Esophagus squamous epithelium (tissue), 5 donors: ENCODE results near the gene SENP6. TPM values are rescaled to one million over a fixed set of nuclear protein-coding genes. Genes with fewer than 3 reads are reported as not detected.

ENCODE experiments used
- DNase-seq: peaks from one replicate; lab custom pipeline; 2025; lab: John Stamatoyannopoulos, UW
- H3K27ac ChIP-seq, 4 donors: fragments of 200-600 bp; sonication (generic); one replicate each; pipeline ENCODE4 v1.5.1; 2016 to 2019; ENCODE audit warnings: mild to moderate bottlenecking in 1 of 4
- H3K27me3 ChIP-seq, 4 donors: fragments of 200-600 bp; sonication (generic); 1 replicate in 3 of 4; 2 replicates in 1 of 4; pipeline versions ENCODE4 v1.5.1 to v1.6.0; 2017 to 2021; ENCODE audit warnings: antibody characterized with exemption in 1 of 4
- H3K36me3 ChIP-seq, 3 donors: fragments of 200-600 bp; sonication (generic); one replicate each; pipeline ENCODE4 v1.5.1; 2016 to 2019
- H3K4me1 ChIP-seq, 3 donors: fragments of 200-600 bp; sonication (generic); one replicate each; pipeline ENCODE4 v1.5.1; 2017 to 2019
- H3K4me3 ChIP-seq, 4 donors: fragments of 200-600 bp; sonication (generic); 1 replicate in 3 of 4; 2 replicates in 1 of 4; pipeline ENCODE4 v1.5.1; 2016 to 2019; ENCODE audit warnings: mild to moderate bottlenecking in 2 of 4, moderate library complexity in 1 of 4
- H3K9me3 ChIP-seq, 3 donors: fragments of 200-600 bp; sonication (generic); one replicate each; pipeline ENCODE4 v1.5.1; 2016 to 2019
- POLR2A ChIP-seq, 4 donors: fragments of 450-650 bp; IDR thresholded peaks; one replicate each; pipeline ENCODE4 v1.6.1; 2017; ENCODE audit warnings: antibody characterized with exemption in 4 of 4, mild to moderate bottlenecking in 4 of 4, moderate library complexity in 3 of 4
- WGBS, 2 donors: methylation state at CpG; one replicate each; pipeline ENCODE4 v1.1.5; 2018; 5-methylcytosine and 5-hydroxymethylcytosine counted together
- intact Hi-C: fragments of 100-400 bp; cut with DNase I; formaldehyde crosslinking; loops from one replicate; pipeline ENCODE4 v1.15.0; 2022
- total RNA-seq, 4 donors: library from RNA; depleted of rRNA; stranded (reverse); fragments of >200 nt; gene quantifications; one replicate each; pipeline ENCODE4 v1.1.0, GENCODE V29; 2016
- TF ChIP-seq, protein P1 (sequence below), 6 experiments: fragments of 450-650 bp in 4 of 6; fragments of 200-600 bp in 2 of 6; sonication (generic) in 2 of 6; IDR thresholded peaks; one replicate each; pipeline ENCODE4 v1.5.1; 2016 to 2019; ENCODE audit warnings: antibody characterized with exemption in 6 of 6, mild to moderate bottlenecking in 4 of 6, moderate library complexity in 4 of 6
- donor health status: DM: yes; HTN: yes; CAD: no.

SENP6 gene
- total RNA-seq, 4 donors from 2014 or later: 45.5 to 104 (median 66.1) TPM

DNA sequence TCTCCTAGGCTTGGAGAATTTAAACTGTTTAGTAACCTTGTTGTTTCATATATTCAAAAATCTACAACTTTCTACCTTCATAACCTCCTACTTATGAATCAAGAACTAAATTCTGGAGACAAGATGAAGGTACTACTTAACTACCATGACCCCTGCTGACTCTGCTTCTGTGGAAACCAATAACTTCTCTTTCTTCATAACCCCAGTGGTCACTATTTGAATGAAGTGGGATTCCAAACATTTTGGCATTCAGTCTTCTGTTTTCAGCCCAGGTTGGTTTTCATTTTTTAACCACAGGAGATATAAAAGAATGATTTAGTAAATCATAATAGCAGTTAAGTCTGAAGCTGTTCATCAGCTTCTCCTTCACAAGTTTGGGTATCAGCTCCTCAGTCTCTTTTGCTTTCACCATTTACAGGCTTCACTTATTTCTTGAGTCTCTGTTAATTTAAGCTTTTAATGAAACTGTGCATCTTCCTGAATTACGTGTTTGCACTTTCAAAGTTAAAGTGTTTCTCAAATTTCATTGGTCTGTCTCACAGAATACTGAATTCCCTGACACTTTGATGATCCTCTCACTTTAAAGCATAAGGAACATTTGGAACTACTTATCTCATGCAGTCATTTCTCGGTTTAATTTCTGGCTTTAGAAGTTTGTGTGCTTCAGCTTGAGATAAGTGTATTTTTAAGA, 9.5 kb downstream of the SENP6 start:
- TF ChIP-seq, protein P1, sequence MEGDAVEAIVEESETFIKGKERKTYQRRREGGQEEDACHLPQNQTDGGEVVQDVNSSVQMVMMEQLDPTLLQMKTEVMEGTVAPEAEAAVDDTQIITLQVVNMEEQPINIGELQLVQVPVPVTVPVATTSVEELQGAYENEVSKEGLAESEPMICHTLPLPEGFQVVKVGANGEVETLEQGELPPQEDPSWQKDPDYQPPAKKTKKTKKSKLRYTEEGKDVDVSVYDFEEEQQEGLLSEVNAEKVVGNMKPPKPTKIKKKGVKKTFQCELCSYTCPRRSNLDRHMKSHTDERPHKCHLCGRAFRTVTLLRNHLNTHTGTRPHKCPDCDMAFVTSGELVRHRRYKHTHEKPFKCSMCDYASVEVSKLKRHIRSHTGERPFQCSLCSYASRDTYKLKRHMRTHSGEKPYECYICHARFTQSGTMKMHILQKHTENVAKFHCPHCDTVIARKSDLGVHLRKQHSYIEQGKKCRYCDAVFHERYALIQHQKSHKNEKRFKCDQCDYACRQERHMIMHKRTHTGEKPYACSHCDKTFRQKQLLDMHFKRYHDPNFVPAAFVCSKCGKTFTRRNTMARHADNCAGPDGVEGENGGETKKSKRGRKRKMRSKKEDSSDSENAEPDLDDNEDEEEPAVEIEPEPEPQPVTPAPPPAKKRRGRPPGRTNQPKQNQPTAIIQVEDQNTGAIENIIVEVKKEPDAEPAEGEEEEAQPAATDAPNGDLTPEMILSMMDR (IDR thresholded peaks at IDR 0.05): no peak
- TF ChIP-seq POLR2A (IDR thresholded peaks at IDR 0.05): no peak
- Histone ChIP-seq H3K4me3 (no peak overlapping the region), H3K9me3 (no peaks in the 10 kb centered on the region), H3K27ac (peak overlapping the region in 1 of 4 donors; percentile 25), H3K36me3 (no peaks in the 10 kb centered on the region), H3K4me1 (peaks cover 28 to 98% (median 40%) of the 10 kb centered on the region in 3 donors), H3K27me3 (no peaks in the 10 kb centered on the region)
- 48 to 53% methylated on average over 2 of the region's 2 CpGs for WGBS, 2 donors
- DNase-seq: no peak
- intact Hi-C loops: no loop called here

DNA sequence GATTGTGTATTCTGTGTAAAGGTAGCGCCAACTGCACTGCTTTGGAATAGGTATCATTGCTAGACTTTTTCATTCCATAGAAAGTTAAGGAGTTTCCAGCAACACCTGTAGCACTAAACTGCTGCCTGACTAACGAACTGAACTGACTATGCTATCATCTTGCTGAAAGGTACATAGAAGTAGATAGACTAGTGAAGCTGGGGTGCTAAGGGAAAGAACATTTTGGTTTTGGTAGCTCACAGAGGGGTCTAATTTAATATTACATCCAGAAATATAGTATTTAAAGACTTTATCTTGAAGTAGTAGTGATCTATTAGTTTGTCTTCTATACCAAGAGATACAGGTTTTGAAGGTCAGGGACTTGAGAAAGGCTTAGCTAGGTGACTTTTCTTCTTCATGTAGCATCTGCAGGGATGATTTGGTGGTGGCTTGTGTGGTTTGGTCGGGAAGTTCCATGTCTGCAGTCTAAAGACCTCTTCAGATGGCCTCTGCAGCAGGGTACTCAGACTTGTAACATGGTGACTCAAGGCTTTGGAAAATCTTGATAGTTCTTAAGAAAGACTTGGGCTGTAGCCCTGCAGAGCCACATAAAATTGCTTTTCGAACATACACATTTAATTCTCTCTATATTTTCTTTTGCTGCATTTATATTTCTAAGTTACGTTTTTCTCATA, 10.2 kb downstream of the SENP6 start:
- peaks cover 28 to 92% (median 40%) of the 10 kb centered on the region in 3 donors for H3K4me1 ChIP-seq
- H3K27ac ChIP-seq: peak overlapping the region in 1 of 4 donors; percentile 25
- H3K4me3 ChIP-seq: no peak overlapping the region
- DNase-seq: no peak
- TF ChIP-seq, protein P1 (IDR thresholded peaks at IDR 0.05): no peak
- TF ChIP-seq POLR2A (IDR thresholded peaks at IDR 0.05): no peak
- intact Hi-C loops: no loop called here
- no peaks in the 10 kb centered on the region for H3K36me3 ChIP-seq
- WGBS, 2 donors: 68 to 76% methylated on average over 5 of the region's 5 CpGs
- H3K9me3 ChIP-seq: no peaks in the 10 kb centered on the region
- H3K27me3 ChIP-seq: no peaks in the 10 kb centered on the region

DNA sequence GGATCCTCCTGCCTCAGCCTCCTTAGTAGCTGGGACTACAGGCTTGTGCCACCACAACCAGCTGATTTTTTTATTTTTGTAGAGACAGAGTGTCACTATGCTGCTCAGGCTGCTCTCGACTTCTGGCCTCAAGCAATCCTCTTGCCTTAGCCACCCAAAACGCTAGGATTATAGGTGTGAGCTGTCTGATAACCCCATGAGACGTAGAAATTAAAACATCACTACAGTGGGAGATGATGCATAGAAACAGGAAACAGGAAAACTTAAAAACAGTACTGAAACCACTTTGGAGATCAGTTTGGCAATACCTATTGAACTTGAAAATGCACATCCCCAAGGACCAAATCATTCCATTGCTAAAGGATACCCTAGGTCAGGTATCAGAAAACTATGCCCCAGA, 10.8 kb downstream of the SENP6 start:
- no peaks in the 10 kb centered on the region for H3K36me3 ChIP-seq
- DNase-seq: no peak
- no peak overlapping the region for H3K4me3 ChIP-seq
- intact Hi-C loops: no loop called here
- TF ChIP-seq, protein P1 (IDR thresholded peaks at IDR 0.05): no peak
- no peak for TF ChIP-seq POLR2A (IDR thresholded peaks at IDR 0.05)
- peaks cover 29 to 89% (median 40%) of the 10 kb centered on the region in 3 donors for H3K4me1 ChIP-seq
- WGBS, 2 donors: 75 to 76% methylated on average over 1 to 3 of the region's 3 CpGs
- H3K9me3 ChIP-seq: no peaks in the 10 kb centered on the region
- no peaks in the 10 kb centered on the region for H3K27me3 ChIP-seq
- H3K27ac ChIP-seq: peak overlapping the region in 3 of 4 donors; percentile 37 to 55 (median 39)

DNA sequence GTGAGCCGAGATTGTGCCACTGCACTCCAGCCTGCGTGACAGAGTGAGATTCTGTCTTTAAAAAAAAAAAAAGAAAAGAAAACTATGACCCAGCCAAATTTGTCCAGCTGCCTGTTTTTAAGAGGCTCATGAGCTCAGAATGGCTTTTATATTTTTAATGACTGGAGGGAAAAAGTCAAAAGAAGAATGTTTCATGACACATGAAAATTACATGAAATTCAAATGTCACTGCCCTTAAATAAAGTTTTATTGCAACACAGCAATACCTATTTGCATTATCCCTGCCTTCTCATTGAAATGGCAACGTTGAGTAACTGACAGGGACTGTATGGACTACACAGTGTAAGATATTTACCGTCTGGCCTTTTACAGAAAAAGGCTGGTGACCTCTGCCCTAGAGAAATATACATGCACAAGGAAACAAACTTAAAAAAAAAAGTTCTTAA, 11.4 kb downstream of the SENP6 start:
- Histone ChIP-seq H3K27me3 (no peaks in the 10 kb centered on the region), H3K27ac (peak overlapping the region in 2 of 4 donors; percentile 1 to 55), H3K4me3 (no peak overlapping the region), H3K4me1 (peaks cover 29 to 89% (median 37%) of the 10 kb centered on the region in 3 donors), H3K36me3 (no peaks in the 10 kb centered on the region), H3K9me3 (no peaks in the 10 kb centered on the region)
- no peak for DNase-seq
- WGBS, 2 donors: 28 to 33% methylated on average over 3 to 4 of the region's 4 CpGs
- no peak for TF ChIP-seq POLR2A (IDR thresholded peaks at IDR 0.05)
- TF ChIP-seq, protein P1 (IDR thresholded peaks at IDR 0.05): no peak
- intact Hi-C loops: no loop called here

DNA sequence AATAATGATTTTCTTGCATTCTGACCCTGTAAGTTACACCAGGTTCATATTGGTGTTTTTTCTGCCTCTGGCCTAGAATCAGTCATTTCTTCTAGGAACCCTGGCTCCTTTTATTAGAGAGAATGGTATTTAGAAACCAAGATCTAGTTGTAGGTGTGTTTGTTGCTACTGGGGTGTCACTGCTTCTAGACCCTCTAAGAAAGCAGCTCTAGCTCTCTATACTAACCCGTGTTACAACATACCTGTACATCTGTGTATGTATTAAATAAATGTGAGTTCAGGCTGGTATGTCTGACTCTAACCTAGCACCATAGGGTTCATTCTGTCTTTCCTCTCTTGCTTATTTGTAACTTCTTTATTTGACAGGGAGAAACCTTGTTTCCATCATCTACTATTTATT, 16.8 kb downstream of the SENP6 start:
- Histone ChIP-seq H3K36me3 (no peaks in the 10 kb centered on the region), H3K4me1 (peaks cover 6 to 78% (median 17%) of the 10 kb centered on the region in 3 donors), H3K4me3 (no peak overlapping the region), H3K27me3 (no peaks in the 10 kb centered on the region), H3K27ac (no peak overlapping the region), H3K9me3 (no peaks in the 10 kb centered on the region)
- 85 to 93% methylated on average over 1 of the region's 1 CpG for WGBS, 2 donors
- no peak for DNase-seq
- TF ChIP-seq, protein P1 (IDR thresholded peaks at IDR 0.05): no peak
- TF ChIP-seq POLR2A (IDR thresholded peaks at IDR 0.05): no peak
- intact Hi-C loops: no loop called here
